Dermis microvascular lymphatic vessel endothelial cell (primary cell): ENCODE measurements around the gene CHRNG. TPM values are rescaled to one million over a fixed set of nuclear protein-coding genes. Genes with fewer than 3 reads are reported as not detected.

ENCODE experiments used
- DNase-seq, 2 donors: peaks; one replicate each; pipeline versions ENCODE4 v3.0.0 to v3.0.0-alpha.2; 2010; ENCODE audit warnings: low read depth in 2 of 2
- total RNA-seq: library from RNA; depleted of rRNA; stranded (reverse); fragments of >200 nt; gene quantifications from 2 replicates; pipeline ENCODE4 v1.2.1, GENCODE V29; 2014

The CHRNG gene
- total RNA-seq, 1 donor from 2014 or later: not detected

DNA sequence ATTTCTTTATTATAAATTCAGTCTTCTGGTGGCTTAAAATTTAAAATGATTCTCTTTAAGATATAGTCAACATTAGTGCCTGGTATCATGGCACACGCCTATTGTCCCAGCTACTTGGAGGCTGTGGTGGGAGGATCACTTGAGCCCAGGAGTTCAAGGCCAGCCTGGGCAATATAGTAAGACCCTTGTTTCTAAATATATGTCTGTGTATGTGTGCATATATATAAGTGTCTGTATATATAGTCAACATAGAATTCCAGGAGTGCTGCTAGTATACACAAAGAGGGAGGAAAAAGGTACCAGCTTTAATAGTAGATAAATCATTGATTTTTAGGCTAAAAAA, 35.9 kb downstream of the CHRNG start:
- DNase-seq: no peak

- DNase-seq: no peak
These were observed 37.5 kb downstream of the CHRNG start for GRCh38 chr2:232576995-232577394.

GRCh38 chr2:232577841-232578240, 38.3 kb downstream of the CHRNG start:
- DNase-seq: no peak

DNA sequence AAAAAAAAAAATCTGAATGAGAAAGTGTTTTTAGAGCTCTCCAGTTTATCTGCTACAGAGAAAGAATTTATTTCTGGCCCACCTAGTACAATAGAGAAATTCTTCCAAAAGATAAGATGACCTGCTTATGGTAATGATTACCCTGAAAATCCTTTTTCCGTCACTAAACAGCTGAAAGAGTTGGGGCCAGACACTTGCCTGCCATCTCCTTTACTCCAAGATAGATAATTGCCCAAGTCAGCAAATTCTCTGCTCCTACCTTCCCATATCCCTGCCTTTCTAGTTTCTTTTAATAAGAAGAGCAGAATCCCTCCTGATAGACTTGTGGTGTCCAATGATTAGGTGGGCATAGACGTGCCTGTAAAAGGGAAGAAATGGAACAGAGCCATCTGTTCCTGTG, 39.1 kb downstream of the CHRNG start:
- no peak for DNase-seq

- no peak for DNase-seq
These were observed 41.1 kb downstream of the CHRNG start for GRCh38 chr2:232580648-232580981.

GRCh38 chr2:232581725-232582124, 42.2 kb downstream of the CHRNG start:
- DNase-seq: no peak

DNA sequence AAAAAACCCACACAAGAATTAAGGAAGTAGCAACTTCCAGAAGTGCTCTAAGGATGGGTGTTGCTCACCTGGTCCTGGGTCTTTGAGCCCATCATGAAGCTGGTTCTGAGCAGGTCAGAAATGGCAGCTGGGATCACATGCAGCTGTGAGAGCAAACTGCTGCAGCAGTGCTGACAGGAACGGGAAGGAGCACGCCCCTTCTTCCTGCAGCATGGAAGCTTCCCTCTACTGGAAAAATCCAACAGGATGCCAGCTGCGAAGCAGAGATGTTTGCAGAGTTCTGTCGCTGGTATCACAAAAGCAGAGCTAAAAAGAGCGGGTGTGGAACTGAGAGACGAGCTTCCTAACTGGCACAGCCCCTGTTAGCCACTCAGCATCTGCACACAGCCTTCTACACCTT, 44.7 kb downstream of the CHRNG start:
- peak; percentile 53 to 58 for DNase-seq

DNA sequence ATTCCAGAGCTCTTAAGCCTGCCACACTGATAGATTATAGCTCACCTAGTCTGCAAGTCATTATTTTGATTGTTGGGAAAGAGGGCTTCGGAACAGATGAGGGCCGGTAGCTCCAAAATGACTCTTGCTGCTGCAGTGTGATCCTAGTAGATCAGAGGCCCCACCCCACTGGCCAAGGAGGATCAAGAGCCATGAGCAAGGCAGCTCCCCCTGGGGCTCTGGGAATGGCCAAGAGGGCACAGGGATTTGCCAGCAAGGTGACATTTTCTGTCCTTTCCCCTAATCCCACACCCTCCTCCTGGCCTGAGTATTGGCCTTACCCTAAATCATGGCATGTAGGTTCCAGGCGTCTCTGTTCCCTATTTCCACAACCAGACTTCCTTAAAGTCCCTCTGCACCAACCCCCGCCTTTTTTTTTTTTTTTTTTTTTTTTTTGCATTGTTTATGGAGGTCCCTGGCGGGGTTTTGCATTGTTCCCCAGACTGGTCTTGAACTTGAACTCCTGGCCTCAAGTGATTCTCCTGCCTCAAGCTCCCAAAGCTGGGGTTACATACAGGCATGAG, 47.5 kb downstream of the CHRNG start:
- DNase-seq: no peak

- no peak for DNase-seq
These were observed 48.0 kb downstream of the CHRNG start for GRCh38 chr2:232587512-232587911.

- DNase-seq: no peak
These were observed 48.5 kb downstream of the CHRNG start for GRCh38 chr2:232588031-232588430.

- DNase-seq: peak; percentile 7 to 11
These were observed 49.4 kb downstream of the CHRNG start for GRCh38 chr2:232588680-232589585.

GRCh38 chr2:232592772-232593395, 53.4 kb downstream of the CHRNG start:
- DNase-seq: peak; percentile 15 to 83

GRCh38 chr2:232593982-232594381, 54.5 kb downstream of the CHRNG start:
- DNase-seq: no peak

Other genes starting within 250 kb of the CHRNG start
- gene ALPP, start 160.9 kb upstream of the CHRNG start, total RNA-seq: not detected in 2 replicates
- gene ALPG, start 132.8 kb upstream of the CHRNG start, total RNA-seq: not detected in 2 replicates
- not detected in 2 replicates for gene ALPI, start 83.5 kb upstream of the CHRNG start, total RNA-seq
- gene ECEL1, start 51.9 kb upstream of the CHRNG start, total RNA-seq: under 0.01 TPM in 1 of 2 replicates, not detected in the other
- not detected in 2 replicates for gene PRSS56, start 19.3 kb upstream of the CHRNG start, total RNA-seq
- not detected in 2 replicates for gene CHRND, start 13.5 kb upstream of the CHRNG start, total RNA-seq
- 0.89 and 1.7 TPM in 2 replicates for gene TIGD1, start 10.9 kb downstream of the CHRNG start, total RNA-seq
- gene EIF4E2, start 11.0 kb downstream of the CHRNG start, total RNA-seq: 85.3 and 94.7 TPM in 2 replicates
- not detected in 2 replicates for gene EFHD1, start 93.9 kb downstream of the CHRNG start, total RNA-seq
- 36.3 and 44.1 TPM in 2 replicates for gene GIGYF2, start 157.6 kb downstream of the CHRNG start, total RNA-seq
- gene KCNJ13, start 236.9 kb downstream of the CHRNG start, total RNA-seq: not detected in 2 replicates